M059J (cell line): ENCODE measurements around the gene SKA1. TPM values are rescaled to one million over a fixed set of nuclear protein-coding genes. Genes with fewer than 3 reads are reported as not detected.
"Not testable (repeated sequence)": the region's sequence is repeated elsewhere in the genome, so short reads cannot be mapped to it uniquely, and the experiment has no call there.

Experiments used
- DNase-seq: peaks from one replicate; pipeline ENCODE4 v3.0.0-alpha.2; 2012; ENCODE audit warnings: low read depth
- total RNA-seq: library from RNA; depleted of rRNA; stranded (reverse); fragments of >200 nt; shearing (Covaris generic); gene quantifications from 2 replicates; pipeline ENCODE4 v1.2.3, GENCODE V29; 2014

SKA1 gene
- total RNA-seq, 1 experiment from 2014 or later, result 51.7 TPM

GRCh38 chr18:50395093-50395492 is 20.2 kb downstream of the SKA1 start:
- no peak for DNase-seq

GRCh38 chr18:50396005-50396660 is 21.3 kb downstream of the SKA1 start:
- no peak for DNase-seq

GRCh38 chr18:50397023-50397422 is 22.2 kb downstream of the SKA1 start:
- no peak for DNase-seq

- DNase-seq, result no peak
These were observed 23.3 kb downstream of the SKA1 start for GRCh38 chr18:50398099-50398498.

GRCh38 chr18:50398947-50399346 is 24.1 kb downstream of the SKA1 start:
- DNase-seq, result no peak

- no peak for DNase-seq
These were observed 24.7 kb downstream of the SKA1 start for GRCh38 chr18:50399582-50399981.

GRCh38 chr18:50400438-50400837 is 25.6 kb downstream of the SKA1 start:
- not testable (repeated sequence) for DNase-seq

- DNase-seq, result no peak
These were observed 26.4 kb downstream of the SKA1 start for GRCh38 chr18:50401295-50401694.

- no peak for DNase-seq
These were observed 27.0 kb downstream of the SKA1 start for GRCh38 chr18:50401888-50402287.

- DNase-seq, result not testable (repeated sequence)
These were observed 30.1 kb downstream of the SKA1 start for GRCh38 chr18:50404752-50405581.

GRCh38 chr18:50405582-50406271 is 30.9 kb downstream of the SKA1 start:
- DNase-seq, result no peak

GRCh38 chr18:50409236-50409635 is 34.4 kb downstream of the SKA1 start:
- DNase-seq, result no peak

GRCh38 chr18:50410008-50410407 is 35.2 kb downstream of the SKA1 start:
- DNase-seq, result no peak

GRCh38 chr18:50410894-50411293 is 36.0 kb downstream of the SKA1 start:
- no peak for DNase-seq

- not testable (repeated sequence) for DNase-seq
These were observed 42.0 kb downstream of the SKA1 start for GRCh38 chr18:50416832-50417231.

GRCh38 chr18:50417705-50418104 is 42.9 kb downstream of the SKA1 start:
- not testable (repeated sequence) for DNase-seq

GRCh38 chr18:50418650-50419049 is 43.8 kb downstream of the SKA1 start:
- no peak for DNase-seq

- DNase-seq, result no peak
These were observed 47.5 kb downstream of the SKA1 start for GRCh38 chr18:50422286-50422898.

- no peak for DNase-seq
These were observed 50.2 kb downstream of the SKA1 start for GRCh38 chr18:50424877-50425690.

GRCh38 chr18:50427896-50428295 is 53.0 kb downstream of the SKA1 start:
- no peak for DNase-seq

- no peak for DNase-seq
These were observed 53.8 kb downstream of the SKA1 start for GRCh38 chr18:50428531-50429206.
